Transverse colon (tissue), 4 donors: ENCODE data around the gene SLC35F6. TPM values are rescaled to one million over a fixed set of nuclear protein-coding genes. Genes with fewer than 3 reads are reported as not detected.

Experiments used
- DNase-seq: peaks from one replicate; pipeline ENCODE4 v3.0.0-alpha.2; 2019
- H3K27ac ChIP-seq, 4 donors: fragments of 200-600 bp; sonication (generic); 2 replicates each; pipeline ENCODE4 v1.5.1; 2016 to 2018; ENCODE audit warnings: inconsistent platforms in 4 of 4
- H3K27me3 ChIP-seq: fragments of 200-600 bp; sonication (generic); 2 replicates; pipeline ENCODE4 v1.5.1; 2017; ENCODE audit warnings: inconsistent platforms
- H3K36me3 ChIP-seq, 4 donors: fragments of 200-600 bp; sonication (generic); 2 replicates each; pipeline ENCODE4 v1.5.1; 2017 to 2019; ENCODE audit warnings: inconsistent platforms in 4 of 4
- H3K4me1 ChIP-seq, 4 donors: fragments of 200-600 bp; sonication (generic); 2 replicates each; pipeline ENCODE4 v1.5.1; 2017 to 2020; ENCODE audit warnings: inconsistent platforms in 4 of 4
- H3K4me3 ChIP-seq, 4 donors: fragments of 200-600 bp; sonication (generic); 1 replicate in 1 of 4; 2 replicates in 3 of 4; pipeline versions ENCODE4 v1.5.1 to v1.6.1; 2017 to 2019; ENCODE audit warnings: inconsistent platforms in 4 of 4
- H3K9me3 ChIP-seq, 2 donors: fragments of 200-600 bp; sonication (generic); 2 replicates each; pipeline ENCODE4 v1.5.1; 2017 to 2019; ENCODE audit warnings: inconsistent platforms in 2 of 2
- EP300 ChIP-seq: sonication (generic); formaldehyde crosslinking; IDR thresholded peaks from one replicate; pipeline ENCODE4 v1.6.1; 2017; ENCODE audit warnings: antibody characterized with exemption, low read depth
- POLR2A ChIP-seq: fragments of 450-650 bp; IDR thresholded peaks from one replicate; pipeline ENCODE4 v1.6.1; 2016; ENCODE audit warnings: antibody characterized with exemption, mild to moderate bottlenecking, moderate library complexity
- POLR2AphosphoS5 ChIP-seq, 3 donors: sonication (generic); formaldehyde crosslinking; IDR thresholded peaks; one replicate each; pipeline ENCODE4 v1.6.1; 2016; ENCODE audit warnings: antibody characterized with exemption in 3 of 3
- WGBS, 2 donors: methylation state at CpG; one replicate each; pipeline ENCODE4 v1.1.5; 2018; ENCODE audit warnings: low coverage in 1 of 2; 5-methylcytosine and 5-hydroxymethylcytosine counted together
- in situ Hi-C, 4 donors: fragments of 200-750 bp; cut with MboI; loops; one replicate each; pipeline versions ENCODE4 v1.15.0 to v1.15.1; 2017; ENCODE audit warnings: low sequenced_read_pairs in 3 of 4, low pct_ligation_motif_present in 1 of 4, low pct_unique_long_range_greater_than_20kb in 1 of 4
- intact Hi-C: fragments of 100-400 bp; cut with DNase I; formaldehyde crosslinking; loops from one replicate; pipeline ENCODE4 v1.15.1; 2023; ENCODE audit warnings: low total_unique reads
- total RNA-seq, 4 donors: library from RNA; depleted of rRNA; stranded (reverse); fragments of >200 nt; gene quantifications; one replicate each; pipeline ENCODE4 v1.1.0, GENCODE V29; 2016
- TF ChIP-seq, protein P1 (sequence below), 5 experiments: fragments of 200-600 bp in 3 of 5; fragments of 450-650 bp in 2 of 5; sonication (generic) in 3 of 5; IDR thresholded peaks; 1 replicate in 2 of 5; 2 replicates in 3 of 5; pipeline ENCODE4 v1.5.1; 2016 to 2017; ENCODE audit warnings: antibody characterized with exemption in 5 of 5, inconsistent platforms in 3 of 5, mild to moderate bottlenecking in 2 of 5, moderate library complexity in 1 of 5

The SLC35F6 gene
- total RNA-seq, 4 donors from 2014 or later: 23.3 to 36.3 (median 33.3) TPM

DNA sequence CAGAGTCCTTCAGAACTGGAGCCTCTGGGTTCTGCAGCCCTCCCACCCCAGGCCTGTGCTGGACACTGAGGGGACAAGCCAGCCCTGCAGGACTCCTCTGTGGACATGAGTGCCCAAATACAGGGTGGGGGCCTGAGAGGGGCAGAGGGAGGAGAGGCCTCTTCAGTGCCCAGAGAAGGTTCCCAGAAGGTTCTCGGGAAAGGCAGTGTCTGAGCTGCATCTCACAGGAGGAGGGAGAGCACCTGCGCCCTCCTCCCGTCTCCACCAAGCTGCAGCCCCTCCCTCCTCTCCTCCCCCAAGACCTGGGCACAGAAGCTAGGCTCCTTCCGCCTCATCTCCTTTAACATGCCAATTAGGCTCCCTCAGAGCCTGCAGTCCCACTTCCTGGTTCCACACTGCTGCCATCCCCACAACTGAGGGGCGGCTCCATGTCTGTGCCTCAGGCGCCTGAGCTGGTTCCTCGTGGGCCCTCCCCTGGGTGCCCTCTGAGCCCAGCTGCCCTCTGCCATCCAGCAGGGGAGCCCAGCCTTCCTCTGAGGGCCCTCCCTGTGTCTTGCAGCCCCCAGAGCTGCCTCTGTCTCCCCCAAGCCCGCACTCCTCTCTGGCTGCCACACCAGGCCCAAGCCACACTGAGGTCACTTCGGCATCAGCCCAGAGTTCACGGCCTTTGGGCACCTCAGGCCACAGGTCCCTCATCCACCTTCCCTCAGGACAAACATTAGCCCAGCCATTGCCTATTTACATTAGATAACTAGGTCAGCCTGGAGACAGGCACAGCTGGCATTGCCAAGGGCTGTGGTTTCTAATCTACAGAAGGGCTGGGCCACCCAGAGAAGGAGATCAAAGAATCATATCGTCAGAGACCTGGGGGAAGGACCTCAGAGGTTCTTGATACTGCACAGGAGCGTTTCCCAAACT lies 42.7 kb upstream of the SLC35F6 start:
- peak overlapping the region; percentile 71 to 83 (median 76) for H3K27ac ChIP-seq
- peaks cover 41 to 48% (median 45%) of the 10 kb centered on the region in 4 donors for H3K4me1 ChIP-seq
- no peaks in the 10 kb centered on the region for H3K27me3 ChIP-seq
- no peak overlapping the region for H3K4me3 ChIP-seq
- no peaks in the 10 kb centered on the region for H3K36me3 ChIP-seq
- no peaks in the 10 kb centered on the region for H3K9me3 ChIP-seq
- WGBS, 2 donors: 60% methylated on average over 1 to 12 of the region's 12 CpGs
- intact Hi-C loops (no loop called here), in situ Hi-C loops (no loop called here)
- no peak for TF ChIP-seq POLR2AphosphoS5 (IDR thresholded peaks at IDR 0.05)
- TF ChIP-seq, protein P1, sequence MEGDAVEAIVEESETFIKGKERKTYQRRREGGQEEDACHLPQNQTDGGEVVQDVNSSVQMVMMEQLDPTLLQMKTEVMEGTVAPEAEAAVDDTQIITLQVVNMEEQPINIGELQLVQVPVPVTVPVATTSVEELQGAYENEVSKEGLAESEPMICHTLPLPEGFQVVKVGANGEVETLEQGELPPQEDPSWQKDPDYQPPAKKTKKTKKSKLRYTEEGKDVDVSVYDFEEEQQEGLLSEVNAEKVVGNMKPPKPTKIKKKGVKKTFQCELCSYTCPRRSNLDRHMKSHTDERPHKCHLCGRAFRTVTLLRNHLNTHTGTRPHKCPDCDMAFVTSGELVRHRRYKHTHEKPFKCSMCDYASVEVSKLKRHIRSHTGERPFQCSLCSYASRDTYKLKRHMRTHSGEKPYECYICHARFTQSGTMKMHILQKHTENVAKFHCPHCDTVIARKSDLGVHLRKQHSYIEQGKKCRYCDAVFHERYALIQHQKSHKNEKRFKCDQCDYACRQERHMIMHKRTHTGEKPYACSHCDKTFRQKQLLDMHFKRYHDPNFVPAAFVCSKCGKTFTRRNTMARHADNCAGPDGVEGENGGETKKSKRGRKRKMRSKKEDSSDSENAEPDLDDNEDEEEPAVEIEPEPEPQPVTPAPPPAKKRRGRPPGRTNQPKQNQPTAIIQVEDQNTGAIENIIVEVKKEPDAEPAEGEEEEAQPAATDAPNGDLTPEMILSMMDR (IDR thresholded peaks at IDR 0.05): no peak
- TF ChIP-seq POLR2A: no peak
- TF ChIP-seq EP300: no peak
- DNase-seq: peak; percentile 37

DNA sequence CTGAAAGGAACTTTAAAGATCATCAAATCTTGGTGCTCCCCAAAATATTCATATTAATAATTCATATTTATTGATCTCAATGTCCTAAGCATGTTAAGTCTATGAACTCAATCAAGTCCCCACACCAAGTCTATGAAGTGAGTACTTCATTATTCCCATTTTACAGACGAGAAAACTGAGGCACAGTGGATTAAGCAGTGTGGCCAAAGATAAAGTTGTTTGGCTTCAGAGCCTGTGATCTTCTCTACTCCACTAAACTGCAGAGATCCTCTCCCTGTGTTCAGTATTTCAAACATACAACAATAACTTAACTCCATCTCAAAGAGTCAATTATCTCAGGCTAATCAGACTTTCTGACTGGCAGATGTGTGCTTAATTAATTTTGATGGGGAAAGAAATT lies 41.8 kb upstream of the SLC35F6 start:
- TF ChIP-seq EP300 (no peak), POLR2AphosphoS5 (IDR thresholded peaks at IDR 0.05) (no peak), POLR2A (no peak)
- TF ChIP-seq, protein P1 (IDR thresholded peaks at IDR 0.05): no peak
- in situ Hi-C loops: no loop called here
- DNase-seq: no peak
- H3K27me3 ChIP-seq: no peaks in the 10 kb centered on the region
- peaks cover 41 to 48% (median 45%) of the 10 kb centered on the region in 4 donors for H3K4me1 ChIP-seq
- H3K9me3 ChIP-seq: no peaks in the 10 kb centered on the region
- intact Hi-C loops: no loop called here
- H3K27ac ChIP-seq: peak overlapping the region in 2 of 4 donors; percentile 2 to 55
- no peak overlapping the region for H3K4me3 ChIP-seq
- H3K36me3 ChIP-seq: no peaks in the 10 kb centered on the region
- WGBS, 2 donors: 75% methylated on average over 1 of the region's 1 CpG; no CpG with 5 or more reads in 1 of the 2 donors

DNA sequence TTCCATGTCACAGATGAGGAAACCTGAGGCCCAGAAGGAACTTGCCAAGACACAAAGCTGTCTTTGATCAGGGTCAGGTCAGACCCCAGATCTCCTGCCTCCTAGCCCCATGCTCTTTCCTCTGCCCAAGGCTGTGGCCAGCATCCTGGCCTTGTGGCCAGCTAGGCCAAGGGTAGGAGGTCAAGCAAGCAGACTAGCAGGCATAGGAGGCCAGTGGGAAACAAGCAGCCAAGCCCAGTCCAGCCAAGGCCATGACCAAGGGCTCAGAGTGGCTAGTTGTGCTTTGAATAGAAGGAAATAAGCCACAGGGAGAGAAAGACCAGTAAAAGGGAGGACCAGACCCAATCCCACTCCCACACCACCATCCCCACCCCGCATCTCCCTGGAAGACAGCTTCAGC lies 41.2 kb upstream of the SLC35F6 start:
- no peak for DNase-seq
- Histone ChIP-seq H3K4me3 (no peak overlapping the region), H3K27me3 (no peaks in the 10 kb centered on the region), H3K27ac (peak overlapping the region; percentile 27 to 55 (median 34)), H3K36me3 (no peaks in the 10 kb centered on the region), H3K9me3 (no peaks in the 10 kb centered on the region), H3K4me1 (peaks cover 41 to 48% (median 45%) of the 10 kb centered on the region in 4 donors)
- in situ Hi-C loops: no loop called here
- 92% methylated on average over 1 of the region's 1 CpG; no CpG with 5 or more reads in 1 of the 2 donors for WGBS, 2 donors
- intact Hi-C loops: no loop called here
- TF ChIP-seq EP300 (no peak), POLR2A (no peak), POLR2AphosphoS5 (IDR thresholded peaks at IDR 0.05) (no peak)
- TF ChIP-seq, protein P1 (IDR thresholded peaks at IDR 0.05): no peak

DNA sequence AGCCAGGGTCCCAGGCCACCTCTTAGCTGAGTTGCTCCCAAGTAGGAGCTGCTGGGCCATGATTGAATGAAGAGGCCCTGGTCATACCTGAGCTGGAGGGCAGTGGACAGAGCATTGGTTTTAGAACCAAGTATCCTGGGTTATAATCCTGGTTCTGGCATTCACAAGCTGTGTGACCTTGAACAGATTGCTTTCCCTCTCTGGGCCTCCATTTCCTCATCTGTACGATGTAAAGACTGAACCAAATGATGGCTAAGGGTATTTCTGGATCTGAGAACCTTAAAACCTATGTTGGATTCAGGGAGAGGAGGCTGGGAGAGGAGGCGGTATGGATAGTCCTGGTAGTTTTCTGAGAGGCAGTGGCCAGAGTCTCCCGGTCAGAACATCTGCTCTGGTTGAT lies 40.6 kb upstream of the SLC35F6 start:
- H3K4me3 ChIP-seq: no peak overlapping the region
- no peaks in the 10 kb centered on the region for H3K27me3 ChIP-seq
- intact Hi-C loops: no loop called here
- in situ Hi-C loops: no loop called here
- H3K4me1 ChIP-seq: peaks cover 41 to 48% (median 45%) of the 10 kb centered on the region in 4 donors
- no peaks in the 10 kb centered on the region for H3K9me3 ChIP-seq
- no peaks in the 10 kb centered on the region for H3K36me3 ChIP-seq
- no peak for DNase-seq
- WGBS, 2 donors: 83% methylated on average over 3 of the region's 3 CpGs; no CpG with 5 or more reads in 1 of the 2 donors
- peak overlapping the region; percentile 34 to 61 (median 44) for H3K27ac ChIP-seq
- no peak for TF ChIP-seq EP300
- TF ChIP-seq, protein P1 (IDR thresholded peaks at IDR 0.05): no peak
- no peak for TF ChIP-seq POLR2A
- TF ChIP-seq POLR2AphosphoS5 (IDR thresholded peaks at IDR 0.05): no peak
